ENCODE results near the gene TPCN2.

The TPCN2 gene

GRCh38 chr11:69110451-69110850 is 61.7 kb downstream of the TPCN2 start:
- H3K36me3 ChIP-seq (ENCODE audit: low read length): no peaks in the 10 kb centered on the region
- no peaks in the 10 kb centered on the region for H3K79me2 ChIP-seq (ENCODE audit: insufficient read depth, low read length)
- no peak overlapping the region for H3K9ac ChIP-seq (ENCODE audit: low read length)
- no peaks in the 10 kb centered on the region for H3K9me2 ChIP-seq (replicated peaks; ENCODE audit: insufficient read depth, low read length)
- H3K4me2 ChIP-seq (ENCODE audit: low read depth, low read length, poor library complexity, severe bottlenecking): no peak overlapping the region
- no peak overlapping the region for H3K4me3 ChIP-seq (ENCODE audit: insufficient read depth, low read length, poor library complexity, severe bottlenecking)
- no peaks in the 10 kb centered on the region for H3K27me3 ChIP-seq (ENCODE audit: low read length)
- H2AFZ ChIP-seq (ENCODE audit: low read depth, low read length, severe bottlenecking): no peak overlapping the region
- no peaks in the 10 kb centered on the region for H3K9me3 ChIP-seq (ENCODE audit: insufficient read depth, low read length)
- TF ChIP-seq, protein P1, sequence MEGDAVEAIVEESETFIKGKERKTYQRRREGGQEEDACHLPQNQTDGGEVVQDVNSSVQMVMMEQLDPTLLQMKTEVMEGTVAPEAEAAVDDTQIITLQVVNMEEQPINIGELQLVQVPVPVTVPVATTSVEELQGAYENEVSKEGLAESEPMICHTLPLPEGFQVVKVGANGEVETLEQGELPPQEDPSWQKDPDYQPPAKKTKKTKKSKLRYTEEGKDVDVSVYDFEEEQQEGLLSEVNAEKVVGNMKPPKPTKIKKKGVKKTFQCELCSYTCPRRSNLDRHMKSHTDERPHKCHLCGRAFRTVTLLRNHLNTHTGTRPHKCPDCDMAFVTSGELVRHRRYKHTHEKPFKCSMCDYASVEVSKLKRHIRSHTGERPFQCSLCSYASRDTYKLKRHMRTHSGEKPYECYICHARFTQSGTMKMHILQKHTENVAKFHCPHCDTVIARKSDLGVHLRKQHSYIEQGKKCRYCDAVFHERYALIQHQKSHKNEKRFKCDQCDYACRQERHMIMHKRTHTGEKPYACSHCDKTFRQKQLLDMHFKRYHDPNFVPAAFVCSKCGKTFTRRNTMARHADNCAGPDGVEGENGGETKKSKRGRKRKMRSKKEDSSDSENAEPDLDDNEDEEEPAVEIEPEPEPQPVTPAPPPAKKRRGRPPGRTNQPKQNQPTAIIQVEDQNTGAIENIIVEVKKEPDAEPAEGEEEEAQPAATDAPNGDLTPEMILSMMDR (IDR thresholded peaks at IDR 0.05; ENCODE audit: insufficient read depth, low read length, poor library complexity, severe bottlenecking): no peak
- no peak for TF ChIP-seq EZH2phosphoT487 (conservative IDR thresholded peaks at IDR 0.05; ENCODE audit: low read length)
- H3F3A ChIP-seq (ENCODE audit: insufficient read depth): no peaks in the 10 kb centered on the region
- H4K20me1 ChIP-seq (ENCODE audit: low read depth, low read length): no peaks in the 10 kb centered on the region
- no peak overlapping the region for H3K27ac ChIP-seq (ENCODE audit: low read depth, low read length)

- Histone ChIP-seq H3K27me3 (ENCODE audit: low read length) (no peaks in the 10 kb centered on the region), H3K36me3 (ENCODE audit: low read length) (no peaks in the 10 kb centered on the region), H4K20me1 (ENCODE audit: low read depth, low read length) (no peaks in the 10 kb centered on the region), H3K9me2 (replicated peaks; ENCODE audit: insufficient read depth, low read length) (no peaks in the 10 kb centered on the region), H3K4me2 (ENCODE audit: low read depth, low read length, poor library complexity, severe bottlenecking) (no peak overlapping the region), H3K9me3 (ENCODE audit: insufficient read depth, low read length) (no peaks in the 10 kb centered on the region), H3K4me3 (ENCODE audit: insufficient read depth, low read length, poor library complexity, severe bottlenecking) (no peak overlapping the region), H2AFZ (ENCODE audit: low read depth, low read length, severe bottlenecking) (no peak overlapping the region), H3F3A (ENCODE audit: insufficient read depth) (no peaks in the 10 kb centered on the region), H3K79me2 (ENCODE audit: insufficient read depth, low read length) (no peaks in the 10 kb centered on the region), H3K9ac (ENCODE audit: low read length) (no peak overlapping the region), H3K27ac (ENCODE audit: low read depth, low read length) (no peak overlapping the region)
- no peak for TF ChIP-seq EZH2phosphoT487 (conservative IDR thresholded peaks at IDR 0.05; ENCODE audit: low read length)
- TF ChIP-seq, protein P1 (IDR thresholded peaks at IDR 0.05; ENCODE audit: insufficient read depth, low read length, poor library complexity, severe bottlenecking): no peak
These were observed 63.2 kb downstream of the TPCN2 start for GRCh38 chr11:69111624-69112542.

DNA sequence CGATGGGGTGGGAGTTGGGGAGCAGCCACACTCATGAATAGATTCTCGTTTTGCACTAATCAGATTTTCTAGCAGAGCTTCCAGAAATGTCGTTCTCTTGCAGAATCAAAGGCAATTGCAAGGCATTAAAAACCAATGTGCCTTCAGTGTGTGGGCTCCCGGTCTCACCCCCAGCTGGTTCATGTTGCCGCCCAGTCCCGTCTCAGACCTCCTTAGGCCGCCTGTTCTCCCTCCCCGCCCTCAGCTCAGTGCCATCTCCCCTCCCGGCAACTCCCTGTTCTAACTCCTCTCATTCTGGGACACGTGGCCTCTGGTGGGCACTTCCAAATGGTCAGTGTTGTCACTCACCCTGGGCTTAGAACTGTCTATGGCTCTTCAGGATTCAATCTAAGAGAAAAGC is 64.5 kb downstream of the TPCN2 start:
- H3K4me2 ChIP-seq (ENCODE audit: low read depth, low read length, poor library complexity, severe bottlenecking): no peak overlapping the region
- TF ChIP-seq, protein P1 (IDR thresholded peaks at IDR 0.05; ENCODE audit: insufficient read depth, low read length, poor library complexity, severe bottlenecking): no peak
- no peak for TF ChIP-seq EZH2phosphoT487 (conservative IDR thresholded peaks at IDR 0.05; ENCODE audit: low read length)
- no peaks in the 10 kb centered on the region for H3K79me2 ChIP-seq (ENCODE audit: insufficient read depth, low read length)
- no peak overlapping the region for H3K9ac ChIP-seq (ENCODE audit: low read length)
- H3F3A ChIP-seq (ENCODE audit: insufficient read depth): no peaks in the 10 kb centered on the region
- no peaks in the 10 kb centered on the region for H4K20me1 ChIP-seq (ENCODE audit: low read depth, low read length)
- no peaks in the 10 kb centered on the region for H3K9me3 ChIP-seq (ENCODE audit: insufficient read depth, low read length)
- H3K27ac ChIP-seq (ENCODE audit: low read depth, low read length): no peak overlapping the region
- no peaks in the 10 kb centered on the region for H3K9me2 ChIP-seq (replicated peaks; ENCODE audit: insufficient read depth, low read length)
- no peak overlapping the region for H3K4me3 ChIP-seq (ENCODE audit: insufficient read depth, low read length, poor library complexity, severe bottlenecking)
- H2AFZ ChIP-seq (ENCODE audit: low read depth, low read length, severe bottlenecking): no peak overlapping the region
- H3K36me3 ChIP-seq (ENCODE audit: low read length): no peaks in the 10 kb centered on the region
- H3K27me3 ChIP-seq (ENCODE audit: low read length): no peaks in the 10 kb centered on the region

All from SU-DHL-6 (cell line).